Raji (cell line): ENCODE results near the gene OSBPL10.

Experiments used
- POLR2A ChIP-seq: IDR thresholded peaks from 2 replicates; pipeline ENCODE4 v1.6.1; 2011; ENCODE audit warnings: low read depth, low read length, control low read depth; ENCODE audit not compliant: insufficient read depth

Gene OSBPL10

DNA sequence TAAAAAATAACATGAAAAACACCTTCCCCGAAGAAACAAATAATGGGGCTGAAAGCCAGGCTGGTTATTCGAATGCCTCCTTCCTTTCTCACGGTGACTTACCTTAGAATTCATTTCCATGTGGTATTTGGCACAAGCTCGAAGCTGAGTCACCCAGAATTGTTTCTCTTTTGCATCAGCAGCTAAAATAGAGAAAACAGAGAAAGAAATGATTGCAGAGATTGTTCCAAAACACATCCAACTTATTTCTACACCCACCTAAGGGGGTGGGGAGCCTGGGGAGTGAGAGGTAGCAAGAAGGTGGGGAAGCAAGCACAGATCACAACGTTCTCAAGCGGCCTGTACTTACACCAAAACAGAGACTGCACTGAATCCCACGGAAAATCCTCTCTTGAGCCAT is 104.7 kb downstream of the OSBPL10 start:
- no peak for TF ChIP-seq POLR2A

GRCh38 chr3:31875437-31875836 is 105.6 kb downstream of the OSBPL10 start:
- TF ChIP-seq POLR2A = no peak

DNA sequence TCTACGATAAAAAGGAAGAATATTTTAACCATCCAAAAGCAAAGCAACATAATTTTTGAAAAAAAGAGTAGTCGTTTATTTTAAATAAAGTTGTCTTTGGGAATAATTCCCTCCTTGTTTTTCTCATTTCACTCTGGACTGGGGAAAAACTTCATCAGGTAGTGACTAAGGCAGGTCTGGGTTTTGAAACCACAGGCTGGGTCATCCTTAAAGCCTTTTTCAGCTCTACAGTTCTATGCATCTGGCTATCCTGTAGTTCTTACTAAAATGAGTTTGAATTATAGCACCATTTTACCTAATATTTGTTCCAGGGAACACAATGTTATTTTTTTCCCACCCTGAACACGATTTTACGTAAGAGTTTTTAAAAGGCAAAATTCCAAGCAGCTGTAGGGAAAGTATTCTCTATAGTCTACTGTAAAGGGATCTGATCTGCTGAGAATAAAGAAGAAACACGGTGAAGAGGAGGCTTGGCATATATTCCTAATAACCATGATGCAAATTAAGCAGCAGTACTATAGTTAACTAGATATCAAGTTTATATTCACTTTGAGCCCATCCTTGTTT is 107.7 kb downstream of the OSBPL10 start:
- no peak for TF ChIP-seq POLR2A

GRCh38 chr3:31871939-31872507 is 109.0 kb downstream of the OSBPL10 start:
- TF ChIP-seq POLR2A = no peak

GRCh38 chr3:31868236-31868635 is 112.8 kb downstream of the OSBPL10 start:
- TF ChIP-seq POLR2A = no peak

DNA sequence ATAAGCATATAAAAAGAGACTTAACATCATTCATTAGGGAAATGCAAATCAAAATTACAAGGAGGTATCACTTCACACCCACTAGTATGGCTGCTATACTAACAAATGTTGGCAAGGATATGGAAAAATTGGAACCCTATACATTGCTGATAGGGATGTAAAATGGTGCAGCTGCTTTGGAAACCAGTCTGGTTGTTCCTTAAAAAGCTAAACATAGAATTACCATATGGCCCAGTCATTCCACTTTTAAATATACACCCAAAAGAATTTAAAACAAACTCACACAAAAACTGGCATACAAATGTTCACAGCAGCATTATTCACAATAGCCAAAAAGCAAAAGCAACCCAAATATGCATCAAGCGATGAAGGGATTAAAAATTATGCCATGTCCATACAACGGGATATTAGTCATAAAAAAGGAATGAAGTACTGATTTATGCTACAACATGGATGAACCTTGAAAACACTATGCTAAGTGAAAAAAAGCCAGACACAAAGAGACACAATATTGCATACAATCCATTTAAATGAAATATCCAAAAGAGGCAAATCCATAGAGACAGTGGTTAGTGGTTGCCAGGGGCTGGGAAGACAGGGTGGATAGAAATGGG is 118.3 kb downstream of the OSBPL10 start:
- TF ChIP-seq POLR2A = no peak

DNA sequence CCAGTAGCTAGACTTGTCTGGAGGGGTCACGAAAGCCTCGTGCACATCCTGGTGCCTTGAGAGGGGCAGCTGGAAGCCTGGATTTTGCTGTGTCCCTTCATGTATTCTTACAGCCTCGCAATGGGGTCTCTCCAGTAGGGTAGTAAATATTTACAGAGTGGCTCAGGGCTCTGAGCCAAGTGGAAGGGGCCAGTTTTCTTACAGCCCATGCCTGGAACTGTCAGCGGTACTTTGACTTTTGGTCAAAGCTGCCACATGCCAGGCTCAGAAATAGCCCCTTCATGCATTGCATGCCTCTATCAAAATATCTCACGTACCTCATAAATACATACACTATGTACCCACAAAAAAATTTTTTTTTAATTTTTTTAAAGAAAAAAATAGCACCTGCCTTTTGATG is 119.2 kb downstream of the OSBPL10 start:
- no peak for TF ChIP-seq POLR2A

DNA sequence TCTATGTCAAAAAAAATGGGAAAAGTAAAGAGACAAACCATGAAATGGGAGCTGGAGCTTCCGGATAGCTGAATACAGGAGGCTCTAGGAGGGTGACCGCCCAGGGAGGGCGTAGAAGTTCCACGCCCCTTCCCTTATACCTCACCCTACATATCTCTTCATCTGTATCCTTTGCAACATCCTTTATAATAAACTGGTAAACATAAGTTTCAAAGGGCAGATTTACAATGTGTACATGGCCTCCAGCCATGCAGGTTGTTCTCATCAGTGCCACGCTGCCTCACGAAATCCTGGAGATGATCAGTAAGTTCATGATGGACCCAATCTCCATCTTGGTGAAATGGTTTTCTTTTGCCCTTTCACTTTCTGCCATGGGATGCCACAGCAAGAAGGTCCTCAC is 121.8 kb downstream of the OSBPL10 start:
- TF ChIP-seq POLR2A = no peak

DNA sequence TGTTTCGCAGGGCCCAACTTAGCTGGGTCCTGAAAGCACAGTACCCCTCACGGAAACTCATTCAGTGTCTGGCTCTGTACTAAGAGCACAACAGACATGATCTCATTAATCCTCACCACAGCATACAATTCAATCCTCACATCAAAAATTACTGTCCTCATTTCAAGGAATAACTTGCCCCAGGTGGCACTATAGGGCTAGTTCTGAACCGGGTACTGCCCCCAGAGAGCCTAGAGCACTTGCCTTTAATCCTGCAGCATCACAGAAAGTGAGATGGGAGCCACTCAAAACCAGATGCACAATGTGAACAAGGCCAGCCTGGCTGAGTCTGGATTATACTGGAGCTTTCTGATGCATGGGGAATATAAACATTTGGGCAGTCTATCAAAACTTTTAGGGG is 122.6 kb downstream of the OSBPL10 start:
- TF ChIP-seq POLR2A = no peak

GRCh38 chr3:31853580-31853979 is 127.5 kb downstream of the OSBPL10 start:
- TF ChIP-seq POLR2A = peak; percentile 35; the same call in 1 of the 2 replicates

GRCh38 chr3:31851278-31851677 is 129.8 kb downstream of the OSBPL10 start:
- TF ChIP-seq POLR2A = no peak

GRCh38 chr3:31848911-31849310 is 132.2 kb downstream of the OSBPL10 start:
- no peak for TF ChIP-seq POLR2A

- TF ChIP-seq POLR2A = no peak
Observed at GRCh38 chr3:31848163-31848818, 132.8 kb downstream of the OSBPL10 start.

GRCh38 chr3:31847760-31848159 is 133.3 kb downstream of the OSBPL10 start:
- no peak for TF ChIP-seq POLR2A

DNA sequence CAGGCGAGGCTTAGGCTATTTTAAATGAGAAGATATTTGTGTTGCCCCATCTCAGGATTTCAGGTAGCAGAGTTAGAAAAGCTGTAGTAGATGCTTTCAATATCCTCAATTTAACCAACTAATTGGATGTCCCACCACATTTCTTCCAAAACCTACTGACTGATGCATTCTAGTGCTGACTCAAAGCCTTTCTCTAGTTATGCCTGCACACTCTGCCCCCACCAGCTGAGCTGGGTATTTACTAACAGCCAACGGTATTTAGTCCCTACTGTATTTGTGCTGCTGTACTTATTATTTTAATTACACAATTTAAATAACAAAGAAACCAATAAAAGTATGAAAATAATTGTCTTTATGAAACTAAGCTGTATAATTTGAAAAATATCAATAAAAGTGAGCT is 139.5 kb downstream of the OSBPL10 start:
- no peak for TF ChIP-seq POLR2A

DNA sequence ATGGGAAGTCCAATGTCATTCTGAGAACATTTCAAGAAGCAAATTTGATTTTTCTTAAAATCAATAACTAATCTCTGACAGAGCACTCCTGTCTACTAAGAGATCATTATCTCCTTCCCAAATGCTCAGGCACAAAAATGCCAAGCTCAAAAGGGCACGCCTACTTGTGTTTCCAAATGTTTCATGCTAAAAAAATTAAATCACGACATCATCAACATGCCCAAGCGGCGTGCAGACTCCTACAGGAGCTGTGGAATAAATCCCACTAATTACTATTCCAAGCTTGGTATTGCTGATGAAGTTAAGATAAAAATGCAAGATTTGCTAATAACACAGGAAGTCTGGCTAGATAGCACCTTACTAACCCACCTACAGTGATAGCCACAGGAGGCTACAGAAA is 140.8 kb downstream of the OSBPL10 start:
- no peak for TF ChIP-seq POLR2A
